ENCODE data around the gene CAV3. TPM values are rescaled to one million over a fixed set of nuclear protein-coding genes. Genes with fewer than 3 reads are reported as not detected.

CAV3 gene
- total and polyA plus RNA-seq, 12 donors: not detected

GRCh38 chr3:8749316-8749715 lies 15.7 kb downstream of the CAV3 start:
- Histone ChIP-seq H3K9me3 (replicated peaks in 1 of 3) (no peaks in the 10 kb centered on the region), H3K36me3 (replicated peaks in 1 of 2) (no peaks in the 10 kb centered on the region), H3K27ac (no peak overlapping the region), H3K4me1 (replicated peaks in 1 of 2) (no peaks in the 10 kb centered on the region), H3K4me3 (no peak overlapping the region), H3K27me3 (no peaks in the 10 kb centered on the region)
- intact Hi-C loops (cut with DNase I): no loop called here
- no peak for TF ChIP-seq CTCF (IDR thresholded peaks at IDR 0.05)
- TF ChIP-seq POLR2A (IDR thresholded peaks at IDR 0.05): no peak
- 61 to 96% (median 92%) methylated on average over 2 to 3 of the region's 3 CpGs for WGBS, 4 donors
- no peak for DNase-seq

- 83 to 88% (median 87%) methylated on average over 5 to 14 of the region's 14 CpGs for WGBS, 4 donors
- no peak overlapping the region for H3K27ac ChIP-seq
- no peak for DNase-seq
- intact Hi-C loops (cut with DNase I): no loop called here
- no peaks in the 10 kb centered on the region for H3K27me3 ChIP-seq
- TF ChIP-seq CTCF (IDR thresholded peaks at IDR 0.05) (no peak), POLR2A (IDR thresholded peaks at IDR 0.05) (no peak)
- H3K9me3 ChIP-seq (replicated peaks in 1 of 3): no peaks in the 10 kb centered on the region
- no peaks in the 10 kb centered on the region for H3K4me1 ChIP-seq (replicated peaks in 1 of 2)
- H3K36me3 ChIP-seq (replicated peaks in 1 of 2): no peaks in the 10 kb centered on the region
- H3K4me3 ChIP-seq: no peak overlapping the region
These were observed 19.2 kb downstream of the CAV3 start for GRCh38 chr3:8752832-8753231.

- 53 to 68% (median 61%) methylated on average over 3 of the region's 3 CpGs for WGBS, 4 donors
- Histone ChIP-seq H3K27ac (no peak overlapping the region), H3K4me1 (replicated peaks in 1 of 2) (no peaks in the 10 kb centered on the region), H3K36me3 (replicated peaks in 1 of 2) (no peaks in the 10 kb centered on the region), H3K27me3 (no peaks in the 10 kb centered on the region), H3K9me3 (replicated peaks in 1 of 3) (no peaks in the 10 kb centered on the region), H3K4me3 (no peak overlapping the region)
- TF ChIP-seq CTCF (IDR thresholded peaks at IDR 0.05) (no peak), POLR2A (IDR thresholded peaks at IDR 0.05) (no peak)
- DNase-seq: no peak
- intact Hi-C loops (cut with DNase I): no loop called here
These were observed 21.5 kb downstream of the CAV3 start for GRCh38 chr3:8755097-8755496.

- DNase-seq: no peak
- WGBS, 4 donors: 80 to 82% (median 80%) methylated on average over 6 of the region's 6 CpGs
- TF ChIP-seq POLR2A (IDR thresholded peaks at IDR 0.05) (no peak), CTCF (IDR thresholded peaks at IDR 0.05) (no peak)
- Histone ChIP-seq H3K27me3 (no peaks in the 10 kb centered on the region), H3K9me3 (replicated peaks in 1 of 3) (no peaks in the 10 kb centered on the region), H3K4me3 (no peak overlapping the region), H3K27ac (no peak overlapping the region), H3K36me3 (replicated peaks in 1 of 2) (no peaks in the 10 kb centered on the region), H3K4me1 (replicated peaks in 1 of 2) (no peaks in the 10 kb centered on the region)
- intact Hi-C loops (cut with DNase I): no loop called here
These were observed 22.1 kb downstream of the CAV3 start for GRCh38 chr3:8755564-8756237.
